Measurements from ENCODE around the gene THUMPD3.

The THUMPD3 gene

GRCh38 chr3:9398700-9399336 is 36.0 kb downstream of the THUMPD3 start:
- DNase-seq, result peak; percentile 49

GRCh38 chr3:9399337-9399703 is 36.5 kb downstream of the THUMPD3 start:
- no peak for DNase-seq

- peak; percentile 36 for DNase-seq
Measured at GRCh38 chr3:9399746-9400145, 36.9 kb downstream of the THUMPD3 start.

- DNase-seq, result no peak
Measured at GRCh38 chr3:9400616-9401015, 37.8 kb downstream of the THUMPD3 start.

- no peak for DNase-seq
Measured at GRCh38 chr3:9401986-9402385, 39.1 kb downstream of the THUMPD3 start.

- DNase-seq, result no peak
Measured at GRCh38 chr3:9402410-9403228, 39.8 kb downstream of the THUMPD3 start.

GRCh38 chr3:9403463-9403862 is 40.6 kb downstream of the THUMPD3 start:
- DNase-seq, result no peak

- DNase-seq, result no peak
Measured at GRCh38 chr3:9404680-9405079, 41.8 kb downstream of the THUMPD3 start.

- no peak for DNase-seq
Measured at GRCh38 chr3:9405756-9406155, 42.9 kb downstream of the THUMPD3 start.

- DNase-seq, result no peak
Measured at GRCh38 chr3:9406856-9407626, 44.2 kb downstream of the THUMPD3 start.

- no peak for DNase-seq
Measured at GRCh38 chr3:9408061-9408460, 45.2 kb downstream of the THUMPD3 start.

- DNase-seq, result no peak
Measured at GRCh38 chr3:9408546-9408945, 45.7 kb downstream of the THUMPD3 start.

GRCh38 chr3:9409981-9410854 is 47.4 kb downstream of the THUMPD3 start:
- DNase-seq, result no peak

- no peak for DNase-seq
Measured at GRCh38 chr3:9411302-9411701, 48.4 kb downstream of the THUMPD3 start.

- no peak for DNase-seq
Measured at GRCh38 chr3:9412293-9412692, 49.4 kb downstream of the THUMPD3 start.

GRCh38 chr3:9414826-9415225 is 52.0 kb downstream of the THUMPD3 start:
- no peak for DNase-seq

GRCh38 chr3:9415485-9416138 is 52.8 kb downstream of the THUMPD3 start:
- DNase-seq, result no peak

GRCh38 chr3:9416139-9416780 is 53.4 kb downstream of the THUMPD3 start:
- no peak for DNase-seq

- DNase-seq, result peak; percentile 8
Measured at GRCh38 chr3:9420850-9421549, 58.1 kb downstream of the THUMPD3 start.

- peak; percentile 27 for DNase-seq
Measured at GRCh38 chr3:9422712-9423424, 60.0 kb downstream of the THUMPD3 start.
